Ammon's horn (tissue), 1 donor: ENCODE results near the gene ARID1B.
A peak's percentile ranks its signal among the peaks of the same experiment; 100 is the strongest.

ENCODE experiments used
- DNase-seq: peaks from one replicate; pipeline ENCODE4 v3.0.0-alpha.2; 2016; ENCODE audit warnings: low spot score

The ARID1B gene

GRCh38 chr6:157211603-157212455 is 434.7 kb downstream of the ARID1B start:
- DNase-seq = no peak

DNA sequence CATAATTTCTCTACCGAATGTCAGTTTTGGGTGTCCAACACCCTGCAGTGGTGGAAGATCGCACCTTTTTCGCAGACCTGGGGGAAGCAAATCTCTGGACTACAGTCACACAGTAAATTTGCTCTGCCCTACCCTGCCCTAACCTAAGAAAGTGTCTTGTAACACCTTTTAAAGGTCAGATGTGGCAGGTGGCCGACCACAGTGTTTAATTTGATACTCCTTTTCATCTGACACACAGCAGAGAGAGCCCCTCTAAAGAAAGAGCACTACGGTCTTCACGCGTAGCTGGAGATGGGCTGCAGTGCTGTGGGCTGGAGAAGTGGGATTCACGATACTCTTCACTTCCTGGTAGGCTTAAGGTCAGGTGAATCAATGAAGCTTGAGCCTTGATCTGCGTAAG is 436.2 kb downstream of the ARID1B start:
- no peak for DNase-seq

DNA sequence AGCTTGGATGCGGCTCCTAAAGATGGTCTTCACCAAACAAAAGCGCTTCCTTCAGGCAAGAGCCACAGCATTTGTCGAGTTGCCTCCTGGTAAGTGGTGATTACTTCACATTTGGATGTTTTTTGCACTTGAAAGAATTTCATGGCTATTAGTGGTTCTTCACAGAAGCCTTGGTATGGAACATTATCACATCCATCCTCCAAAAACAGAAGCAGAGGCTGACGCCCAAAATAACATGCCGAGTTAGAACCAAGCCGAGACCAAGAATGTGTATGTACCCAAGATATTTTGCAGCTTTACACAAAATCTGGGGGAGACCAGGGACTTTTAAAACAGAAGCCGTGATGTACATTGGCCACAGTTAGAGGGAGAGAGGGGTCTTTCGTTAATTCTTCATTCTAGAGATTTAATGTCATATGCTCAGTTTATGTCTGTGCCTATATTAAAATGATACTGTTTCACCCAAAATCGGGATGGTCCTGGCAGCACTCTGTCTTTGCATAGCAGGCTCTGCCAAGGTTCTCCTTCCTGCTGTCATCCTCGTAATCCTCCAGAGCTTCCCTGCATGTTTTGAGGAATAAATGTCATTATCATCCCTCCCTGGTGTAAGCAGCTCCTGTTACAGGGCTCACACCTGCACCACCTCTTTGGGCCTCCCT is 436.9 kb downstream of the ARID1B start:
- DNase-seq = no peak

- no peak for DNase-seq
Observed at GRCh38 chr6:157215717-157216116, 438.5 kb downstream of the ARID1B start.

DNA sequence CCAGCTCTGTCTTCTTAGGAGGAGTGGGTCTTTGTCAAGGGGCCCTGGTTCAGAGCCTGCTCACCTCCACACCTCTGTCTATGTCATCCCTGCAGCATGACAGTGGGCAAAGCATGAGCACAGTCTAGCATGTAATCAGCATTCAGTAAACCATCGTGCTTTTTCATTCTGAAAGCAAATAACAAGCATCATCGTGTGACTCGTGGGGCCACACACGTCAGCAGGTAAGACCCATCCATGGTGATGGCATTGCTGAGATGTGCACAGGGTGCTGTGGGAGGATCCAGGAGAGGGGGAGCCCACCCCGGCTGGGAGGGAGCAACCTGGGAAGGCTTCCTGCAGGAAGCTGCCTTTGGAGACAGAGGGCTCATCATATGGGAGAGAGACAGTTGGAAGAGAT is 439.4 kb downstream of the ARID1B start:
- DNase-seq = no peak

DNA sequence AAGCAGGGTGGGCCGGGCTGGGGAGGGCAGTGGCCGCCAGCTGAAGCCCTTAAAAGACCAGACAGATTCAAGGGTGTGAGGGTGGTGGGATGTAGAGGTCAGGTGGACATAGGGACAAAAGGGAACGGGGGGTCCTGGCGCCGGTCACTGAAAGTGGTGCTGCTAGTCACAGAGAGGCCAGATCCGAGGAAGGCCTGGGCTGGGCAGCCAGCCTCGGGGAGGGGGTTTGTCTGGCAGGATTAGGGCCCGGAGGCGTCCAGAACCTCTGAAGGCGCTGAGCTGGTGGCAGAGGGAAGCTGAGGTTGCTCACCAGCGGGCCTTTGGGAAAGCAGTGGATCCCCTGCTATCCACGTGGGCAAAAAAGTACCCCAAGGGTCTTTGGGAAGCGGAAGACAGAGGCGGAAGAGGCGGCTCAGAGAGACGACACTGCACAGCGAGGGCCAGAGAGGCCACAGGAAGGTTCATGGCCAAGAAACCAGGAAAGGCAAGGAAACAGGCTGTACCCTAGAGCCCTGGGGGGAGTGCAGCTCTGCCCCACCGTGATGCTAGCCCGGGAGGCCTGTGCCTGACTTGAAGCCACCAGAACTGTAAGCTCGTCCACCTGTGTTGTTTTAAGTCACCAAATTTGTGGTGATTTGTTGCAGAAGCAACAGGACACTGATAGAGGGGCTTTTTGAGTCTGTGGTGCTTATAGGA is 440.2 kb downstream of the ARID1B start:
- DNase-seq = no peak

DNA sequence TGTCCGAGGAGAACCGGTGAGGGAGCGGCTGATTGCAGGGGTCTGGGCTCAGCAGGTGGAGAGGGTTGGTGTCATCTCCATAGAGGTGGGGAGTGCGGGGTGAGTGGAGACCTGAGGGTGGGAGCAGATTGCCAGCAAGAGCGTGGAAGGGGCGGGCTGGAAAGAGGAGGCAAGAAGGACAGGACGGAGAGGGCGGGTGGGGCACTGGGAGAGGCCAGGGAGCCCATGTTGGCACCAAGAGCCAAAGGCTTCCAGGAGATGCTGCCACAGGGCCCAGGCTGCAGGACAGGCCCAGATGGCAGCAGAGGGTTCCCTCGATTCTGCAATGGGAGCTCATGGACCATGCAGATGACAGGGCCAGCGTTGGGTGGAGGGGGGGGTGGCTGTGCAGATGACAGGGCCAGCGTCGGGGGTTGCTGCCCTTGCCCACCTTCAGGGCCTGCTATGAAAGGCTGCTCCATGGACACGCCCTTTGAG is 440.8 kb downstream of the ARID1B start:
- no peak for DNase-seq

DNA sequence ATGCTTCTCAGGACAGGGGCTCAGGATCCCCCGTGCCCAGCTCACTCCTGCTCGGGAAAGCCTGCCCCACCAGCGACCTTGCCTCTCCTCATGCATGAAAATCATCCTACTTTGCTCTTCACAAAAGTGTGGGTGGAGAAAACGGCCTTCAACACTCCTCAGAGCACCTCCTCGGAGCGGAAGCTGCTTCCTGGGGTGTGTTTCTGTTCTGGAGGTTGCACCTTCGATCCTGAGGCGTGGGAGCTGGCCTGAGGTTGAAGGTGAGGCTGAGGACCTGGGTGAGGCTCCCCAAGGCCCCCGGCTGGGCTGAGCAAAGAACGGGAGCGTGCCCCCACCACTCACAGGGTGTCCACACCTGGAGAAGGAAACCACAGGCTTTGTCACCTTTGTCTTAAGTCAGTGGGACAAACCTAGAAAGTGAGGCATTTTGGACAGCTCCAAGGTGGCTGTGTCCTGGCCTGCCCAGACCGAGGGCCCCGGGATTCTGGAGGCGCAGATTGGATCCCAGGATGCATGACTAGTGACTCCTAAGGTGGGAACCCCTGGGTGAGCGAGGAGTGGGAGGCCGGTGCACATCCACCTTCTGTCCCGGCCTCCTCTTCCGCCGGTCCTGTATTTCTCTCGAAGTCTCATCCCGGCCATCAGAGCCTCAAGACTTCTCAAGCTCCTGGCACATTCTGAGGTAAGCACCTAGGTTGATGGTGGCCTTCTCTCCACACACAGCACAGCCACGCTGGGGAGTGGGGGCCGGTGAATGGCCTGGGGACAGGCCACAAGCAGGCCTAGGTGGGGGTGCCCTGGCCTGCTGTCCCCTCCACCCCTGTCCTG is 441.4 kb downstream of the ARID1B start:
- DNase-seq = no peak

DNA sequence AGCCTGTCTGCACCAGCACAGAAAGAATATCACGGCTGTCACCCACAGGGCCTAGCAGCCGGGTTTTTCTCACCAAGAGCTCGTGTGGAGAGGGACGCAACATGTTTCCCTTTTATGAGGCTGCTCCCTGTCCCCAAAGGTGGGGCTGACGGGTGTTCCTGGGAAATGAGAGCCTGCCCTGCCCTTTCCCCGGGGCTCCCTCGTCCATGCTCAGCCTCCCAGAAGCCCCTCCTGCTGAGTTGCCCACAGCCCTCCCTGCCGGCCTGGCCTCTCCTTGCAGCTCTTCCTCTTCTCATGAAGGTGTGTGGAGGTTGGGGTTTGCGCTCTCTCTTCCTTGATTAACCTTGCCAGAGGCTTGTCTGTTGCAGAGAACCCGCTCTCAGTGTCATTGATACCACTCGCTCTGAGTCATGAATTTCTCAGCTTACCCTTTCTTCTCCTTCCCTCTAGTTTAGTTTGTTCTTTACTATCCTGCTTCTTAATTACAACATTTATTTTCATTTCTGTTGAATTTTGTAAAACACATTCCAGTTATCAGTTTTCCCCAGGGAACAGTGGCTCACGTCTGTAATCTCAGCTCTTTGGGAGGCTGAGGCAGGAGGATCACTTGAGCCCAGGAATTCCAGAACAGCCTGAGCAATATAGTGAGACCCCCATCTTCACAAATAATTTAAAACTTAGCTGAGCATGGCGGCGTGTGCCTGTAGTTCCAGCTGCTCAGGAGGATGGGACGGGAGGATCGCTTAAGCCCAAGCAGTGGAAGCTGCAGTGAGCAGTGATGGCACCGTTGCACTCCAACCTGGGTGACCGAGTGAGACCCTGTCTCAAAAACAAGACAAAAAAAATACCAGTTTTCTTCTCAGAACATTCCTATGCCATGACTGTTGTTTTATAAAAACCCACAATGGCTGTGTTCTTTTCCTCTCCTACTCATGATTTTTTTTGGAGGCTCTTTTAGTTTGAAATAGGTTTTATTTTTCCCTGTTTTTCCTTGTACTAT is 442.3 kb downstream of the ARID1B start:
- DNase-seq = no peak

DNA sequence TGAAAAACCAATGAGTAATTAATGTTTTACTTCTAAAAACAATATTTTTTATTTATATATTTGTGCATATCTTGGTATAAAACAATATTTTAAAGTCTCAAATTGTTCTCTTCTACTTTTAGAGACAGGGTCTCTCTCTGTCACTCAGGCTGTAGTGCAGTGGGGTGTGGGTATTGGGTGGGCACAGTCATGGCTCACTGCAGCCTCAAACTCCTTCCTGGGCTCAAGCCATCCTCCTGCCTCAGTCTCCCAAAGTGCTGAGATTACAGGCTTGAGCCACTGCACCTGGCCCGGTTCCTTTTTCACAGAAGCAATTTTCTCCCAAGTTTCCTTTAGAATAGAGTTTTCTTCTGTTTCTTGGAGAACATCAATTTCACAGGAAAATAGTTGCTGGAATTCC is 443.3 kb downstream of the ARID1B start:
- no peak for DNase-seq

GRCh38 chr6:157221049-157221816 is 444.1 kb downstream of the ARID1B start:
- DNase-seq = peak; percentile 71

- no peak for DNase-seq
Observed at GRCh38 chr6:157221817-157222175, 444.6 kb downstream of the ARID1B start.

- DNase-seq = no peak
Observed at GRCh38 chr6:157222201-157222981, 445.2 kb downstream of the ARID1B start.

- no peak for DNase-seq
Observed at GRCh38 chr6:157223021-157223430, 445.8 kb downstream of the ARID1B start.

DNA sequence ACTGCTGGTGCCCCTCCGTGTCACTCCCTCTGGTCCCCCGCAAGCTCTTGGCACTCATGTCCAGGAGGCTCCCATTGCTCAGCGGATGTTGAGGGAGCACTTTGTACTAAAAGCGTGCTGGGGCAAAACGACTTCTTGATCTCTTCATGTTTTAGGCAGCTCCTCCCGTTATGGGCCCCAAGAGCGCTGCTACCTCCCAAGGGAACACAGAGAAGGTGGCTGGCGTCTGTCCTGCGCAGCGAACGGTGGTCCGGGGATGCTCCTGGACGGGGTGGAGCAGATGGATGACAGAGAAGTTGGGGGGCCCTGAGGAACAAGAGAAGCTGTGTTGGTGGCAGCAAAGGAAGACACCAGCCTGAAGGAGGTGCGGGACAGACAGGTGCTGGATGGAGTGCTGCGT is 446.3 kb downstream of the ARID1B start:
- no peak for DNase-seq

- DNase-seq = no peak
Observed at GRCh38 chr6:157224178-157224950, 447.2 kb downstream of the ARID1B start.

DNA sequence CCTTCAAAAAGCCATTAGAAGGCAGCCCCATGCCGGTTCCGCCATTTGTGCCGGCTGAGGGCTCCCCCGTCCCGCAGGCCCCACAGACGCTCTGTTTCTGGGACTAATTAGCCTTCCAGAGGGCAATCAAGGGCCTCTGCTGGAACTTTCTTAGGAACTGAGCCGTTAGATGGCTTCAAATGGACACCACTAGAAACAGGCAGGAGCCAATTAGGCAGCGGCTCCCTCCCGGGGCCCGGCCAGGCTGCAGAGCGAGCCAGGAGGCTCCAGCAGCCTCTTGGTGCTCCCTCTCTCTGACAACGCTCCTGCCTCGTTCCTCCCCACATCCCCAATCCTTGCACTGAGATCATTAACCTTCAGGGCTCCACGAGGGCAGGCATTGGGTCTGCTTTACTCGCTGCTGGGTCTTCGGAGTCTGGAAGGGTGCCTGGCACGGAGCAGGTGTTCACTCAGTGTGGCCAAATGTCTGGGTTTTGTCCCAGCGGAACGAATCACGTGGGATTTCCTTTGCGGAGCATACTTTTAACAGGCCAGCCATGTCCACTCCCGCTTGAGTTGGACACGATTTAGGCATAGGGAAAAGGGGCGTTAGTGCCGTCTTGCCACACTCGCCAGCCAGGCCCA is 447.9 kb downstream of the ARID1B start:
- no peak for DNase-seq

- DNase-seq = no peak
Observed at GRCh38 chr6:157225575-157225995, 448.4 kb downstream of the ARID1B start.
